Fibroblast of skin of left quadriceps (primary cell): ENCODE results near the gene SPNS3.

ENCODE experiments used
- DNase-seq, 2 experiments: peaks; one replicate each; pipeline ENCODE4 v3.0.0-alpha.2; 2013; ENCODE audit warnings: low read depth in 2 of 2

Gene SPNS3

GRCh38 chr17:4426499-4427208 is 7.1 kb upstream of the SPNS3 start:
- DNase-seq, result no peak

- DNase-seq, result no peak
These were observed 6.2 kb upstream of the SPNS3 start for GRCh38 chr17:4427505-4427904.

- DNase-seq, result no peak
These were observed 2.6 kb downstream of the SPNS3 start for GRCh38 chr17:4436381-4436780.

GRCh38 chr17:4436846-4437245 is 3.1 kb downstream of the SPNS3 start:
- no peak for DNase-seq

GRCh38 chr17:4438162-4438944 is 4.6 kb downstream of the SPNS3 start:
- DNase-seq, result no peak

GRCh38 chr17:4440021-4440420 is 6.3 kb downstream of the SPNS3 start:
- no peak for DNase-seq

- DNase-seq, result no peak
These were observed 7.2 kb downstream of the SPNS3 start for GRCh38 chr17:4440690-4441686.

- no peak for DNase-seq
These were observed 8.8 kb downstream of the SPNS3 start for GRCh38 chr17:4442582-4442981.

- no peak for DNase-seq
These were observed 9.7 kb downstream of the SPNS3 start for GRCh38 chr17:4443476-4443875.

- DNase-seq, result no peak
These were observed 11.2 kb downstream of the SPNS3 start for GRCh38 chr17:4444782-4445473.

- no peak for DNase-seq
These were observed 12.0 kb downstream of the SPNS3 start for GRCh38 chr17:4445731-4446130.

- DNase-seq, result no peak
These were observed 12.8 kb downstream of the SPNS3 start for GRCh38 chr17:4446326-4447071.

GRCh38 chr17:4448197-4448980 is 14.6 kb downstream of the SPNS3 start:
- no peak for DNase-seq

- DNase-seq, result no peak
These were observed 16.0 kb downstream of the SPNS3 start for GRCh38 chr17:4449736-4450135.

- DNase-seq, result no peak
These were observed 17.1 kb downstream of the SPNS3 start for GRCh38 chr17:4450710-4451316.

GRCh38 chr17:4453812-4454591 is 20.3 kb downstream of the SPNS3 start:
- DNase-seq, result no peak

- DNase-seq, result no peak
These were observed 26.9 kb downstream of the SPNS3 start for GRCh38 chr17:4460661-4461060.

GRCh38 chr17:4463818-4464476 is 30.2 kb downstream of the SPNS3 start:
- no peak for DNase-seq
